ENCODE data around the gene ITPR1.

The ITPR1 gene

DNA sequence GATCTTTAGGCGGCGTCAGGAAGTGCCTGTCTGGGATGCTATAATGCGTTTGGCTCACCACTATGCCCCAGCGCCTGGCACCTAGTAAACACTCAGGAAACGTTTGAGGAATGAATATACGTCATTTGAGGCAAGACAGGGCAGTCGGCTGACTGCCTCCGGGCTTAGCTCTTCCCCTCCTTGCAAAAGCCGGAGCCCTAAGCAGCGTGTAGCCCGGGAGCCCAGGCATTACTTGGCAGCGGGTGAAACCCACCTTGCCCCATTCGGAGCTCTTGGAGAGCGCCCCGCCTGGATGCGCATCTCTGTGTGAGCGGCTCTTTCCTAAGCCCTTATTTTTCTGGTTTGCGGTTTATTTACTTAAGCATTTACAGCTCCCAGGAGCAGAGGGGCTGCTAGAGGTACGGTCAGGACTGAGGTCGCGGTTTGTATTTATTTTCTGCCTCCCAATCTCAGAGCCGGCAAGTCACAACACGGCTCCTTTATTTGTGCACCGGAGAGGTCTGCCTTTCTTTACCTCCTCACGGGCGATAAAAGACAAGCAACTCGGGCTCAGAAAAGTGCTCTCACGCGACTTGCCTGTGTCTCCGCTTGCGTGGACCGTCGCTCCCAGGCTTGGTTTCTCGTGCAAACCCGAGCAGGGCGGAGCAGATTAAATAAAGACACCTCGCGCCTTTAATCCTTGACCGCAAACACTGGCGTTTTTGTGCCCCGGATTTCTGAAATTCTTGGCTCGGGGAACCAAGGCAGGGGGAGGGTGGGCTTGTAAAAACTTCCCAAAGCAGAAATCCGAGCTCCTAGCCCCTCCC lies 737 bp upstream of the ITPR1 start:
- no peak for FAIRE-seq

DNA sequence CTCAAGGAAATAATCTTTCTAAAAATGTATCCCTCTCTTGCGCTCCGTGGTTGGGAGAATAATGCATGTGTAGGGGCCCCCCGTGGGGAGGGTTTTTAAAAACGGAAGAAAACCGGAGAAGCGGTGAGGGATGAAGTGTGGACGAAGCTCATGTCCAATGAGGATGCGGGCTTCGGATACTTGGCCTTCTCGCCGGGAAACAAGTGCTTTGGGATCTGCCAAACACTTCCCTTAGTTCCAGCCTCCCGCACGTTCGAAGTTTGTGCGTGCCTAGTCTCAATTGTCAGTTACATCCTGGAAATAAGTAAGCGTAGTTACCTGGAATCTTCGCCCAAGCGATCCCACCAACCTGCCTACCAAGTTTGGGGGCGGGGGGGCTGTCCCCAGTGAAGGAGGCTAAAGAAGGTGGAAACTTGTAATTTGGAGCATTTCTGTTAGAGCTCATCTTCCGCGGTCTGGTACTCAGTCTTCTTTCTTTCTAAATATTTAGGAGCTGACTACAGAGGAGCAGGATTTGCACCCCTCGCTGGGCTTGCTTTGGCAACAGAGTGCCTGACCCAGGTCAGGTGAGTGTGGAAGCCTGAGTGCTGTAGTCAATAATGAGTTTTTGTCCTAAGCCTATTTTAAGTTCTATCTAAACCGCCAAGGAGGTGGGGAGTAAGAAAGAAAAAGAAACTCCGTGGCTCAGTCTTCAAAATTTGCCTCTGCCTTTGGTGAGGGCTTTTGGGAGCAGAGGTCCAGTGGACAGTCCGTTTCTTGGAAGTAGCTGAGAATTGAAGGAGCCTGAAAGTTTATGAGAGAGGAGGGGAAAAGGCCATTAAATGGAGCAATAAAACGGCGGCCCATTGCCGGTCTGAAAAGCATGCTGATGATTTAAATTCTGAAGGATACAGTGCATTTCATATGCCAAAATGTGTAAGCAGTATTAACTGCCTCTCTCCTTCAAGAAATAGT lies 1.1 kb downstream of the ITPR1 start:
- FAIRE-seq = no peak

GRCh38 chr3:4494895-4495264 lies 1.7 kb downstream of the ITPR1 start:
- FAIRE-seq = no peak

- no peak for FAIRE-seq
Observed at GRCh38 chr3:4495294-4496086, 2.3 kb downstream of the ITPR1 start.

DNA sequence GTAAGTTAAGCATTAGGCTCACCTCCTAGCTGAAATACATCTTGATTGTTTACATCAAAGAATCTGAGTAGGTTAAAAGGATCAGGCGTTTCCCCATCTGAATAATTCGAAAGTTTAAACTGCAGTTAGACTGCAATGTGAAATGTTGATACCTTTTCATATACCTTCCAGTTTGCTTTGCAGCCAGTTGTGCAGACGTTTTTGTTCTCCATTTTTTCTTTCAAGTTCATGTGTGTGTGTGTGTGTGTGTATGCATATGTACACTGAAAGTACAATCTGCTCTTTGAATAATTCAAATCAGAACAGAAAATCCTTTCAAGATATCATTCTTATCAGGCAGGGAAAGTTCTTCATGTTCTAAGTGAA lies 2.9 kb downstream of the ITPR1 start:
- FAIRE-seq = no peak

GRCh38 chr3:4497005-4497692 lies 4.0 kb downstream of the ITPR1 start:
- no peak for FAIRE-seq

DNA sequence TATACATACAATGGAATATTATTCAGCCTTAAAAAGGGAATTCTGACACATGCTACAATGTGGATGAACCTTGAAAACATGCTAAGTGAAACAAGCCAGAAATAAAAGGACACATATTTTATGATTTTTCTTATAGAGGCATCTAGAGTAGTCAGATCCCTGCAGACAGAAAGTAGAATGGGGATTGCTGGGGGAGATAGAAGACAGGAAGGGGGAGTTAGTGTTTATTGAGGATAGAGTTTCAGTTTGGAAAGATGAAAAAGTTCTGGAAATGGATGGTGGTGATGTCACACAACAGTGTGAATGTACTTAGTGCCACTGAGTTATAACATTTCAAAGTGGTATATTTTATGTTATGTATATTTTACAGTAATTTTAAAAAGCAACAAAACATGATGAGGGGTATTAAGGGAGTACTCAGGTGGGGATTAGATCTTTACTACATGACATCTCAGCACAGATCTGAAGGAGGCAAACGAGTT lies 4.7 kb downstream of the ITPR1 start:
- FAIRE-seq = no peak

DNA sequence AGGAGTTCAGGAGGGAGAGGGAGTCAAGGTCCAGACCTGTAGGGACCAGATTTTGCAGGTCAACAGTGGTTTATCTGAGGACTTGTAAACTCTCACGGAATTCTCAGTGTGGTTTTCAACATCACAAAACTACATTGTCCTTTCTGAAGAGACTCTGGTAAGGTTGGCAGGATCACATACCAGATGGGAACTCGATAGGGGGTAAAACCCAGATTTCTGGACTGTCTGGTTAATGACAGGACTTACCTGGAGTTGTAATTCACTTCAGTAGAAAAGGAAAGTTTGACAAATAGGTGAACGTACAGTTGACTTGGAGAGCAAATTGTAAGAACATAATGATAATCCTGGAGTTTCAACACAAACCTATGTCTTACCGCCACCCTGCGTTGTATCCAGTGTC lies 5.3 kb downstream of the ITPR1 start:
- no peak for FAIRE-seq

- FAIRE-seq = no peak
Observed at GRCh38 chr3:4501437-4501836, 8.3 kb downstream of the ITPR1 start.

GRCh38 chr3:4501927-4502326 lies 8.8 kb downstream of the ITPR1 start:
- FAIRE-seq = no peak

GRCh38 chr3:4503050-4503449 lies 9.9 kb downstream of the ITPR1 start:
- no peak for FAIRE-seq

- FAIRE-seq = no peak
Observed at GRCh38 chr3:4504340-4505261, 11.5 kb downstream of the ITPR1 start.

GRCh38 chr3:4505688-4506558 lies 12.8 kb downstream of the ITPR1 start:
- FAIRE-seq = no peak

DNA sequence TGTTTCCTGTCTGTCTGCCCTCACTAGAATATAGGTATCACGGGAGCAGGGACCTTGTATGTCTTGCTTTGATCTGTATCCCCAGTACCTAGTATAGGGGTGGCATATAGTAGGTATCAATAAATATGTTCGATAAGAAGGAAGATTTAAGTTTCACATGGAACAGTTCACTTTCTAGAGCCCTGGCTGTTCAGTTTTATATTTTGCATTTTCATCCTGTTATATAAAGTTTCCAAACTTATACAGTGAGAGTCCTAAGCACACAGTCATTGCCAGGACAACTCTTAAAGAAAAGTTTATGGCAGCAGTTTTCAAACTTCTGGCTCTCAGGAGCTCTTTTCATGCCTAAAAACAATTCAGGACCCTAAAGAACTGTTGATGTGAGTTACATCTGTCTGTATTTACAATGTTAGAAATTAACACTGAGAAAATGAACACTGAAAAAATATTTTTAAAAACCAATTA lies 13.4 kb downstream of the ITPR1 start:
- no peak for FAIRE-seq

DNA sequence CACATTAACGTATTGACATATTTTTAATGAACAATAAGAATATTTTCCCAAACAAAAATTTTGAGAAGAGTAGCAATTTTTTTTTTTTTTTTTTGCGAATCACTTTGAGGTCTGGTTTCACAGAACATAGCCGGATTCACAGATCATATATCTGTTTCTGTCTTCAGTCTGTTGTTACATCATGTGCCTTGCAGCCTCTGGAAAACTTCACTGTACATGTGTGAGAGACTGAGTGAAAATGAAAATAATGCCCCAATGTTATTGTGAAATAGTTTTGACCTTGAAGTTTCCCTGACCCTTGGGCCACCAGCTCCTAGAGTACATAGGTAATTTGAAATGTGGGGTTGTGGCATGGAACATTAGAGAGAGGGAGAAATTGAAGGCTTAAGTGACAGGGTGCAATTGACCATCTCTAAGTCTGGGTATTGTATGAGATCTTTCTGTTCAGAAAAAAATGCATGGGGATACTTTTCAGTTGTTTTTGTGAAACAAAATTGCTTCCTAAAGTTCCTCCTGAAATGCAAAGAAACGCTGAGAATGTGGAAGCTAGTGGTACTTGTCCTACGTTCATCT lies 14.0 kb downstream of the ITPR1 start:
- FAIRE-seq = no peak

- no peak for FAIRE-seq
Observed at GRCh38 chr3:4508048-4508981, 15.2 kb downstream of the ITPR1 start.

DNA sequence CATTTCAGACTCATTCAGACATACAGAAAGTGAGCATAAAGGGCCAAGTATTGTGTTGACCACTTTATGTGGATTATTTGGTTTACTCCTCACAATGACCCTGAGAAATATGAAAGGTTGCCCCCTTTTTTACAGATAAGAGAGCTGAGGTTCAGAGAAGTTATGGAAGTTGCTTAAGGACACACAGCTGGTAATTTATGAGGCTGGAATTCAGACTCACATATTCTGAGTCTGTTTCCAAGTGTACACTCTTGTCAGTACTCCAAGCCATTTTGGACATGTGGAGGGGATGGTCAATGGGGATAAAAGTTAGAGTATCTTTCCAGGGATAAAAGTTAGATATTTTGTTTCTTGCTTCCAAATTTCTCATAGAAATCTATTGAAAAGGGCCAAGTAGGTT lies 15.9 kb downstream of the ITPR1 start:
- FAIRE-seq = no peak

- no peak for FAIRE-seq
Observed at GRCh38 chr3:4509983-4510755, 17.0 kb downstream of the ITPR1 start.

All from endometrium (tissue), 2 donors.